HG03342 (cell line): ENCODE results near the gene SPON1.
"Not testable (repeated sequence)": the region's sequence is repeated elsewhere in the genome, so short reads cannot be mapped to it uniquely, and the experiment has no call there.

Experiments
- ATAC-seq: cut with Tn5 transposase; IDR thresholded peaks from one replicate; pipeline ENCODE4 v1.9.1; 2021; ENCODE audit warnings: mild to moderate bottlenecking, moderate library complexity; ENCODE audit not compliant: unreplicated experiment

SPON1 gene

GRCh38 chr11:14232652-14233051 is 270.1 kb downstream of the SPON1 start:
- no peak for ATAC-seq

GRCh38 chr11:14234446-14234845 is 271.9 kb downstream of the SPON1 start:
- ATAC-seq = no peak

- ATAC-seq = no peak
These were observed 273.2 kb downstream of the SPON1 start for GRCh38 chr11:14235701-14236100.

- peak; percentile 98 for ATAC-seq
These were observed 275.0 kb downstream of the SPON1 start for GRCh38 chr11:14237444-14237961.

DNA sequence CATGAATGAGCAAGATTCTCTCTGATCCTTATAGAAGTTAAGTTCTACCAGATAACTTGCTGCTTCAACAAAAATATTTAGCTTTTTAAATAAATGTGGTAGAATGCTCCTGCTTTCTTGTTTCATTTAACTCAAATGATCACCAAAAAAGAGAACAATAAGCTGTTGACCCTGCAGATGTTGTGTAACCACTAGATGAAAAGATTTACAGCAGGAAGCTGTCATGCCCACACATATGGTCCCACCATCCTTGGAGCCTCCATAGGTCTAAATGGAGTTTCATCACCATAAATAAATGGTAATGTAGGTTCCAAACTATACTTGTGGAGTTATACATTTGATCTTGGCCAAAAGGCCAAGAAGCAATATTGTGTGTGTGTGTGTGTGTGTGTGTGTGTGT is 277.7 kb downstream of the SPON1 start:
- ATAC-seq = no peak

DNA sequence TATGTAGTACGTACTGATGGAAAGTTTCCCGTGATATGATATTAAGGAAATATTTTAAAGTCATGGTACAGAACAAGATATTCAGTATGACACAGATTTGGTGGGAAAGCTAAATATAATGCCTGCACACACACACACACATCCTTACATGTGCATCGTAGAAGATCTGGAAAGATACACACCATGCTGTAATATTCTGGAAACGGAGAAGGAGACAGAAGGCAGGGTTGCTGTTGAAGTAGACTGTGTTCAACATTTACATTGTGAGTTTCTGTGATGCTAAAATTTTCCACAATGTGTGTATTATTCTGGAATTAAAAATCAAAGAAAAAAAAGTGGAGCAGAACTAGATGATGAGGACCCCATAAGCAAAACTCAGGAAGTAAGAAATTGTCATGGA is 278.4 kb downstream of the SPON1 start:
- ATAC-seq = no peak

- no peak for ATAC-seq
These were observed 279.7 kb downstream of the SPON1 start for GRCh38 chr11:14242187-14242586.

DNA sequence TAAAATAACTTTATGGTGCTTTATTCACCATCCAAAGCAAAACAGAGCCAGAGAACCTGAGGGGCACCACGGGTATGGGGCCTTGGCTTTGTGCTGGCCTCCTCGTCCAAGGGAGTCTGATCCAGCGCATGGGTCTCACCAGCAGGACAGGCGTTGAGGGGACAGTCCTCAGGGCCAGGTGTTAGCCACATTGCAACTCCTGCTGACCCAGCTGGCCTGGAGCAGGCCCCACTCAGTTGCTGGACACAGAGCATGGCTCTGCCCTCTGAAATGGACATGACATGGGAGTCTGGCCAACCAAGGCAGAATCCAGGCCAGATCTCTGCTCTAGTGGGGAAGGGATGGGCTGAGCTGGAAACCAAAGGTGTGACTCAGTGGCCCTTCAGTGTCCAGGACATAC is 280.2 kb downstream of the SPON1 start:
- no peak for ATAC-seq

- ATAC-seq = no peak
These were observed 282.4 kb downstream of the SPON1 start for GRCh38 chr11:14244926-14245325.

GRCh38 chr11:14245444-14245843 is 282.9 kb downstream of the SPON1 start:
- no peak for ATAC-seq

DNA sequence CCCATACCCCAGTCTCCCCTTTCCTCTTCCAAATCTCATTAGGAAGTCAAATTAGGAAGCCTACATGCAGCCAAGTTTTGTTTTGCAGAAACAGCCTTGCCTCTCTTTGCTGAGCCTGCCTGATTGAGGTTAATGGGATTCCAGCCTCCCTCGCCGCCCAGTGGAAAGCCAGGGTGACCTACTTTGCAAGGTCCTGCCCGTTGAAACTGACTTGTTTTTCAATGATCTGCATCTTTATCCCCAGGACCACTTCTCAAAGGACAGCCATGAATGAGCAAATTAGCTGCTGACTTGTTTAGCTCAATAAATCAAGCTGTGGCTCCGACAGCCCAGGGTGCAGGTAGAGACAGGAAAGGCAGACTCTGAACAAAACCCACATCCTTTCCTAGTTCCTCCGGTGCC is 286.1 kb downstream of the SPON1 start:
- no peak for ATAC-seq

DNA sequence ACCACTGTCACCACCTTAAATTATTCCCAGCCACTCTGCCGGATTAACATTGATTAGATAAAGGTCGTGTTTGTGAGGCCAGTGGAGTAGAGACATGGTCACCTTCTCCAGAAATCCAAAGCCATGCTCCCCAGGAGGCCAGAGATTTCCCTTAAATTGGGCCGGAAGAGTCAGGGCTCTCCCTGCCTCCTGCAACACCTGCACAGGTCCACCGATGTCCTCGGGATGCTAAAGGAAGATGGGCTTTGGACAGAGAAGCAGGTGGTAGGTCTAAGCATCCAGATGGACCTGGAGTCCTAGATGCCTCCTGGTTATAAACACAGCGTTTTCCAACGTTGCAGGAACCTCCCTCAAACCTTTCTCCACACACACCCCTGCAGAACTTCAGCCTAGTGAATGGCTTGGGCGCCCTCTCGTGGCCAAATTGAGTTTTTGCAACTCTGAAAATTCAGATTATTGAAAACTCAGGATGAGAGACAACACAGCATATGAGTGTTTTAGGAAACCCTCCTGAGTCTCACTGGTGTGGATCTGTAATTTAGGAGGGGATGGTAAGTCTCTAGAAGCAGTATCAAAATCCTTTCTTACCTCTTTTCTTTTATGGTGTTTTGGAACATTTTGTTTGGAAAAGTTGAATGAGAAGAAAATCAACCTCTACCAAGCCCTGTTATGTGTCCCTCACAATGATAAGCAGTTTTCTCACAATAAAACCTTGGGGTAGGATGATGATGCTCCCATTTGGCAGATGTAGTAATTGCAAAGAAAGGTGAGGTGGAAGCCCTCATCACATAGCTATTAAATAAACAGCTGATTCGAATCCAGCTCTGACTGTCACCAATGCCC is 286.8 kb downstream of the SPON1 start:
- no peak for ATAC-seq

DNA sequence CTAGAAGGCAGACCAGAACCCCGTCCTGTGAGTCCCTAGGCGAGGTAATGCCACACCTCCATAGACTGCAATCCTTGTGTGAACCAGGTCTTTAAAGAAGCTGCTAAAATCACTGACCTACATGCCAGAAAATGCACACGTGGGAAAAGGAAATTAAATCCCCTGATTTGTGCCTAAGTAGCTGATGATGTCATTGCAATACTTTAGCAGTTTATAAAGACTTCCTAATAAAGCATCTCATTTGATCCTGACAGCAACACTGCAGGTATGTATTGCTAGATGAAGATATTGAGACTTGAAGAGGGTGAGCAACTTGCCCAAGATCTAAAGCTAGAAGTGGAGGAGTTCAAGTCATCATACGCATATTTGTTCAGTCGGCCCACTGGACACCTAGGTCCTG is 289.2 kb downstream of the SPON1 start:
- ATAC-seq = no peak

- ATAC-seq = not testable (repeated sequence)
These were observed 290.0 kb downstream of the SPON1 start for GRCh38 chr11:14252501-14252900.

GRCh38 chr11:14253421-14253820 is 290.9 kb downstream of the SPON1 start:
- ATAC-seq = no peak

DNA sequence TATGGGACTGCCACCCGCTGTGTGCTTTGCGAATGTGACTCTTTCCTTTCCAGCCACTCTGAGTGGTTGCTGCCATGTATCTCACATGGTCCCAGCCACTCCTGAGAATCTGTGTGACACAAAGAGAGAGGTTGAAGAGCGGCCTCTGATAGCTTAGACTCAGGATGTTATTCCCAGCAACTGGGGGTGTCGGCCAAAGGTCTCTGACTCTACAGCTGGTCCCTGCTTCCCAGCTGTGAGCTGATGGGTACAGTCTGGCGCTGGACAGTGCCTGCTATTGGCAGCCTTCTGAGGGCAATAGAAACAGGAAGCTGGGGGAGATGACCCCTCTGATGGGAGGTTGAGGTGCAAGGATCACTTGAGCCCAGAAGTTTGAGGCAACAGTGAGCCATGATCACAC is 291.3 kb downstream of the SPON1 start:
- ATAC-seq = no peak

- no peak for ATAC-seq
These were observed 292.2 kb downstream of the SPON1 start for GRCh38 chr11:14254533-14255237.

GRCh38 chr11:14255238-14255534 is 292.7 kb downstream of the SPON1 start:
- no peak for ATAC-seq

DNA sequence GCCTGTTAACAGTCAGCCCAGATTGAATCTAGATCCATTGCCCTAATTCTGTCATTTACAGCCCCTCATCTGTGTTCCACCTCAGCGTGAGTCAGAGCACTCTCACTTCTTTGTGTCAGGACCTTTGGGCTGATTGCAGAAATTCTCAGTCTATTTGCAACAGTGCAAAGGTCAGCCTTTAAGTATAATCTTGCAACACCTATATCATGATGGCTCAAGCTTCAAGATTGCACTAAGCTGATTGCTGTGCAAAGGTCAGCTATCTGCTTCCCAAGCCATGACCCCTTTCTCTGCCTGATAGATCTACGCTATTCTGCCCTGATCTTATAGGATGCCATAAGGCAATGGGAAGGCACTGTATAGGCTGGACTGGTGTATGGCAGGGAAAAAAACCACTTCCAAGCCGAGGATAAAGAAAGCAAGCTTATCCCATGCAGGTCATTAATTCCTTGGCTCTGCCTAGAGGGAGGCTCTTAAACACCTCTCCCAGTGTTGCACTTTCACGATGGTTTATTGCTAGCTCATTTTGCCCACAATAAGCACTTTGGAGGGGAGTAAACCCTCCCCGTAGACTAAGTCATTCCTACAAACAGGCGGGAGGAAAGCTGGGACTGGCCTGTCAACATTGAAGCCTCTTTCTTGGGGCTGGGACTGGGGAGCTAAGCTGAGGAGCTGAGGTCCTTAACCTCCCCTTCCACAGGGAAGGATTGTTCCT is 295.9 kb downstream of the SPON1 start:
- ATAC-seq = no peak

DNA sequence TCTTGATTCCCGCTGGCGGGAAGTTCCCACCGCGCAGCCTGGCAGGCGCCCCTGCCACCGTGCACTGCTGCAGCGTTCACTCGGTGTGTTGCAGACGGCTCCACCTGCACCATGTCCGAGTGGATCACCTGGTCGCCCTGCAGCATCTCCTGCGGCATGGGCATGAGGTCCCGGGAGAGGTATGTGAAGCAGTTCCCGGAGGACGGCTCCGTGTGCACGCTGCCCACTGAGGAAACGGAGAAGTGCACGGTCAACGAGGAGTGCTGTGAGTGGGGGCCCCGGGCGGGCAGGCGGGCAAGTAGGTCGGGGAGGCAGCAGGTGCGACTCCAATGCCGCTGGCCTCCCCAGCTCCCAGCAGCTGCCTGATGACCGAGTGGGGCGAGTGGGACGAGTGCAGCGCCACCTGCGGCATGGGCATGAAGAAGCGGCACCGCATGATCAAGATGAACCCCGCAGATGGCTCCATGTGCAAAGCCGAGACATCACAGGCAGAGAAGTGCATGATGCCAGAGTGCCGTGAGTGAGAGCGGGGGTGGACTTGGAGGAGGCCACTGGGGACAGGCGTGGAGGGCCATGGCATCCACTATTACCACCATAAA is 296.8 kb downstream of the SPON1 start:
- ATAC-seq = no peak

DNA sequence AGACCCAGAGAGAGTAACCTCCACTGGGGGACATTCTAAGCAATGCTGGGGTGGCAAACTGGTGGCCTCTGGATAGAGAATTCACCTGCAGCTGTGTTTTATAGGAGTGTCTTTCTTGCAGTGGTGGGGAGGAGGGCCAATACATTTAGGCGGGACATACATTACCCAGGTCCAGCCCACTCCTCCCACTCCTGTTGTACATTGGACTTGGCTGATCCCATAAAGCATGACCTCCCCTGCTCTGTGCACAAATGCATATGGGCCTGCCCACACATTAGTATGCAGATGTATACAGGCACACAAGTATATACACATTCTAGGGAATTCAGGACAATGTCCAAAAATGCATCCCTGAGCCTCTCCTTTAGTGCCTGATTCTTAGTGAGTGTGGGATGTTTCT is 297.4 kb downstream of the SPON1 start:
- ATAC-seq = no peak
